Body of pancreas (tissue), 4 donors: Measurements from ENCODE around the gene CD160. TPM values are rescaled to one million over a fixed set of nuclear protein-coding genes. Genes with fewer than 3 reads are reported as not detected.
A peak's percentile ranks its signal among the peaks of the same experiment; 100 is the strongest.

ENCODE experiments used
- ATAC-seq: fragments of 150-250 bp; one replicate; pipeline ENCODE4 v1.9.1; 2016
- DNase-seq, 4 donors: peaks; one replicate each; pipeline ENCODE4 v3.0.0-alpha.2; 2019
- H3K27ac ChIP-seq, 4 donors: fragments of 200-600 bp; sonication (generic); 1 replicate in 3 of 4; 2 replicates in 1 of 4; pipeline versions ENCODE4 v1.5.1 to v1.6.1; 2016 to 2019; ENCODE audit warnings: mild to moderate bottlenecking in 1 of 4, mixed read lengths in 1 of 4, moderate library complexity in 1 of 4
- H3K27me3 ChIP-seq, 2 donors: fragments of 200-600 bp; sonication (generic); one replicate each; pipeline ENCODE4 v1.6.0; 2016; ENCODE audit warnings: mild to moderate bottlenecking in 1 of 2
- H3K36me3 ChIP-seq, 2 donors: fragments of 200-600 bp; sonication (generic); replicated peaks in 1 of 2; 2 replicates each; pipeline ENCODE4 v1.5.1; 2016; ENCODE audit warnings: low read depth in 2 of 2; ENCODE audit not compliant: insufficient read depth in 1 of 2
- H3K4me1 ChIP-seq: fragments of 200-600 bp; sonication (generic); one replicate; pipeline ENCODE4 v1.6.0; 2016
- H3K4me3 ChIP-seq, 2 donors: fragments of 200-600 bp; sonication (generic); 1 replicate in 1 of 2; 2 replicates in 1 of 2; pipeline ENCODE4 v1.5.1; 2016 to 2019
- H3K9me3 ChIP-seq, 3 donors: fragments of 200-600 bp; sonication (generic); 1 replicate in 2 of 3; 2 replicates in 1 of 3; pipeline ENCODE4 v1.5.1; 2016
- CTCF ChIP-seq, 7 experiments: fragments of 450-650 bp in 4 of 7; fragments of 200-600 bp in 3 of 7; sonication (generic) in 3 of 7; IDR thresholded peaks; one replicate each; pipeline ENCODE4 v1.5.1; 2016 to 2019; ENCODE audit warnings: antibody characterized with exemption in 7 of 7
- POLR2A ChIP-seq, 3 donors: fragments of 450-650 bp; IDR thresholded peaks; one replicate each; pipeline ENCODE4 v1.6.1; 2016; ENCODE audit warnings: antibody characterized with exemption in 3 of 3, mild to moderate bottlenecking in 2 of 3
- WGBS, 2 donors: methylation state at CpG; one replicate each; pipeline ENCODE4 v1.1.5; 2017; 5-methylcytosine and 5-hydroxymethylcytosine counted together
- intact Hi-C: fragments of 100-400 bp; cut with DNase I; formaldehyde crosslinking; loops from one replicate; pipeline ENCODE4 v1.15.1; 2023
- total RNA-seq, 2 donors: library from RNA; depleted of rRNA; stranded (reverse); fragments of >200 nt; gene quantifications; one replicate each; pipeline ENCODE4 v1.1.0, GENCODE V29; 2016

CD160 gene
- total RNA-seq, 2 donors from 2014 or later, result not detected

GRCh38 chr1:145740269-145740668, 21.0 kb downstream of the CD160 start:
- intact Hi-C loops, result no loop called here
- no peak for TF ChIP-seq CTCF (IDR thresholded peaks at IDR 0.05)
- TF ChIP-seq POLR2A (IDR thresholded peaks at IDR 0.05), result no peak
- H3K4me1 ChIP-seq, result peaks cover 8% of the 10 kb centered on the region
- peaks cover 0 to 7% of the 10 kb centered on the region in 2 donors for H3K36me3 ChIP-seq
- WGBS, 2 donors, result 24 to 27% methylated on average over 4 of the region's 4 CpGs
- H3K4me3 ChIP-seq, result no peak overlapping the region
- H3K27me3 ChIP-seq, result no peaks in the 10 kb centered on the region
- no peaks in the 10 kb centered on the region for H3K9me3 ChIP-seq
- H3K27ac ChIP-seq, result no peak overlapping the region
- DNase-seq (no peak), ATAC-seq (peak; percentile 64)

DNA sequence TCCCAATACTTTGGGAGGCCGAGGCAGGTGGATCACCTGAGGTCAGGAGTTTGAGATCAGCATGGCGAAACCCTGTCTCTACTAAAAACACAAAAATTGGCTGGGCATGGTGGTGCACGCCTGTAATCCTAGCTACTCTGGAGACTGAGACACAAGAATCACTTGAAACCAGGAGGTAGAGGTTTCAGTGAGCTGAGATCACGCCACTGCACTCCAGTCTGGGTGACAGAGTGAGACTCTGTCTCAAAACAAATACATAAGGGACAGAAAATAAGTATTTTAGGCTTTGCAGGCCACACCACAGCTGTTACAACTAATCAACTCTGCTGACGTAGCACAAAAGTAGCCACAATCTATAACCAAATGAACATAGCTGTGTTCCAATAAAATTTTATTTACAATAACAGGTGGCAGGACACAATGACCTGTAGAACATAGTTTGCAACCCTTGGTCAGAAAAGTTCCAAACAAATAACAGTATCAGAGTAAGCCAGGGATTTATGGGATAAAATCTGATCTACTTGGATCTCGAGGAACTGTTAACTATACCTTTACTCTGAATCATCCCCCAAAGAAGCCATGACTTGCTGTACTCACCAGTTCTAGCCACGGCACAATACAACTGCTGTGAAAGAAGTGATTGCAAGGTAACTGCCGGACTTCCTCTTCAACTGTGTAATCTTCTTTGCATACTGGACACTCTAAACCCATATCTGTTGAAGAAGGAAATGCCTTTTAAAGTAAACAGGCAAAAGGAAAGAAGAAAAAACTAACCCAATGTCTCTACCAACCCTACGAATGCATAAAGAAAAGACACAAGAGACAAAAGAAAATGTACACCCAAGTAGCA, 28.3 kb downstream of the CD160 start:
- H3K27me3 ChIP-seq, result no peaks in the 10 kb centered on the region
- TF ChIP-seq CTCF (IDR thresholded peaks at IDR 0.05) (no peak), POLR2A (IDR thresholded peaks at IDR 0.05) (no peak)
- no peak overlapping the region for H3K4me3 ChIP-seq
- intact Hi-C loops, result no loop called here
- peaks cover 0 to 18% of the 10 kb centered on the region in 2 donors for H3K36me3 ChIP-seq
- DNase-seq (no peak), ATAC-seq (no peak)
- WGBS, 2 donors, result 85 to 92% methylated on average over 9 of the region's 9 CpGs
- no peaks in the 10 kb centered on the region for H3K4me1 ChIP-seq
- no peak overlapping the region for H3K27ac ChIP-seq
- no peaks in the 10 kb centered on the region for H3K9me3 ChIP-seq

- no peak for ATAC-seq
- TF ChIP-seq CTCF (IDR thresholded peaks at IDR 0.05), result no peak
- TF ChIP-seq POLR2A (IDR thresholded peaks at IDR 0.05), result no peak
- Histone ChIP-seq H3K4me1 (no peaks in the 10 kb centered on the region), H3K9me3 (no peaks in the 10 kb centered on the region), H3K27ac (no peak overlapping the region), H3K36me3 (peaks cover 0 to 11% of the 10 kb centered on the region in 2 donors), H3K4me3 (no peak overlapping the region), H3K27me3 (no peaks in the 10 kb centered on the region)
- intact Hi-C loops, result no loop called here
- no peak for DNase-seq
- 74 to 75% methylated on average over 5 of the region's 5 CpGs for WGBS, 2 donors
Observed at GRCh38 chr1:145750426-145750825, 31.1 kb downstream of the CD160 start.

DNA sequence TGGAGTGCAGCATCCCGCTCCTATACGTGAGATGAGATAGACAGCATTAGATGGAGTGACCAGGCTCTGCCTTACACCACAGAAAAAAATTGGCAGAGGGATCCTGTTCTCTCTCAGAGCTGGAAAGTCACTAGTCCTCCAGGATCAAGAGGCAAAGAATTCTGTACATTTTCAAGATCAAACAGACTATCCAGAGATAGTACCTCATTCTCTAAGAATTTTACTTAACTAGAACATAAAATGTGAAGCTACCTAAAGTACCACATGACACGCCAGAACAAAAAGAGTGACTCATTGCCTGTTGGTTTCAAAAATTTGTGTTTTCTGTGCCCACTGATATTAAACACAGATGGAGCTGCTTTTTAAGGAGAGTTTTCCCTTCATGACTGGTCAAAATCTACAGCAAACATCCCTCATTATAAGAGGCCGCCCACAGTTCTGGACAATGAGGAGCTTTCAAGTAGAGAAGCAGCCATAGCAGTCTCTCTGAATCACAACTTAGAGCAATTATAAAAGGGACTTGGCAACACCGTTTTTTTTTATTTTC, 32.3 kb downstream of the CD160 start:
- DNase-seq (no peak), ATAC-seq (no peak)
- TF ChIP-seq POLR2A (IDR thresholded peaks at IDR 0.05), result no peak
- H3K9me3 ChIP-seq, result no peaks in the 10 kb centered on the region
- no peak overlapping the region for H3K27ac ChIP-seq
- H3K27me3 ChIP-seq, result no peaks in the 10 kb centered on the region
- peaks cover 0 to 11% of the 10 kb centered on the region in 2 donors for H3K36me3 ChIP-seq
- no peaks in the 10 kb centered on the region for H3K4me1 ChIP-seq
- no peak overlapping the region for H3K4me3 ChIP-seq
- intact Hi-C loops, result no loop called here
- WGBS, 2 donors, result 87 to 92% methylated on average over 5 of the region's 5 CpGs

GRCh38 chr1:145757420-145757819, 38.1 kb downstream of the CD160 start:
- no peaks in the 10 kb centered on the region for H3K27me3 ChIP-seq
- H3K36me3 ChIP-seq, result peaks cover 0 to 3% of the 10 kb centered on the region in 2 donors
- TF ChIP-seq CTCF (IDR thresholded peaks at IDR 0.05) (no peak), POLR2A (IDR thresholded peaks at IDR 0.05) (no peak)
- DNase-seq, result no peak
- H3K27ac ChIP-seq, result no peak overlapping the region
- WGBS, 2 donors, result 98% methylated on average over 2 of the region's 2 CpGs
- no peak for ATAC-seq
- no peak overlapping the region for H3K4me3 ChIP-seq
- intact Hi-C loops, result no loop called here
- no peaks in the 10 kb centered on the region for H3K9me3 ChIP-seq
- no peaks in the 10 kb centered on the region for H3K4me1 ChIP-seq
